Muscle layer of duodenum (tissue), 2 donors: Measurements from ENCODE around the gene STK25.

ENCODE experiments used
- H3K27ac ChIP-seq: one replicate; pipeline ENCODE4 v1.7.0; 2013; ENCODE audit warnings: mild to moderate bottlenecking, low read length
- H3K27me3 ChIP-seq: one replicate; pipeline ENCODE4 v1.7.0; 2013; ENCODE audit warnings: low read depth, mild to moderate bottlenecking, control low read depth, low read length
- H3K36me3 ChIP-seq, 2 donors: one replicate each; pipeline ENCODE4 v1.7.0; 2013; ENCODE audit warnings: low read length in 2 of 2, control low read depth in 1 of 2, mild to moderate bottlenecking in 1 of 2; ENCODE audit not compliant: insufficient read depth in 2 of 2, control insufficient read depth in 1 of 2
- H3K4me1 ChIP-seq, 2 donors: one replicate each; pipeline ENCODE4 v1.7.0; 2013; ENCODE audit warnings: low read length in 2 of 2, mild to moderate bottlenecking in 2 of 2, control low read depth in 1 of 2, moderate library complexity in 1 of 2; ENCODE audit not compliant: insufficient read depth in 2 of 2, control insufficient read depth in 1 of 2
- H3K4me3 ChIP-seq, 2 donors: one replicate each; pipeline ENCODE4 v1.7.0; 2013; ENCODE audit warnings: low read length in 2 of 2, low read depth in 1 of 2, mild to moderate bottlenecking in 1 of 2
- H3K9me3 ChIP-seq, 2 donors: one replicate each; pipeline ENCODE4 v1.7.0; 2013; ENCODE audit warnings: low read length in 2 of 2, control low read depth in 1 of 2, mild to moderate bottlenecking in 1 of 2; ENCODE audit not compliant: control insufficient read depth in 1 of 2
- donor health status: healthy.

STK25 gene

GRCh38 chr2:241508240-241509154 is at the start of gene STK25:
Gene STK25, minus strand, starts transcription at chr2:241508584. Its CDS starts 549 bp downstream, at chr2:241508035.
- Histone ChIP-seq H3K9me3 (no peaks in the 10 kb centered on the region), H3K4me1 (peaks cover 14 to 33% of the 10 kb centered on the region in 2 donors), H3K4me3 (peak within 1 kb of the TSS; percentile 74 to 92), H3K36me3 (no peaks in the 10 kb centered on the region), H3K27ac (peak within 1 kb of the TSS; percentile 63), H3K27me3 (no peaks in the 10 kb centered on the region)

GRCh38 chr2:241556746-241557145 is 48.4 kb upstream of the STK25 start:
- peaks cover 0 to 18% of the 10 kb centered on the region in 2 donors for H3K9me3 ChIP-seq
- H3K4me1 ChIP-seq: peaks cover 4 to 31% of the 10 kb centered on the region in 2 donors
- H3K36me3 ChIP-seq: no peaks in the 10 kb centered on the region
- no peak overlapping the region for H3K27ac ChIP-seq
- no peaks in the 10 kb centered on the region for H3K27me3 ChIP-seq
- H3K4me3 ChIP-seq: no peak overlapping the region

- no peak overlapping the region for H3K27ac ChIP-seq
- H3K4me1 ChIP-seq: peaks cover 4 to 26% of the 10 kb centered on the region in 2 donors
- H3K27me3 ChIP-seq: no peaks in the 10 kb centered on the region
- no peak overlapping the region for H3K4me3 ChIP-seq
- peaks cover 0 to 18% of the 10 kb centered on the region in 2 donors for H3K9me3 ChIP-seq
- no peaks in the 10 kb centered on the region for H3K36me3 ChIP-seq
Observed at GRCh38 chr2:241555711-241556110, 47.3 kb upstream of the STK25 start.

GRCh38 chr2:241554610-241555322 is 46.4 kb upstream of the STK25 start:
- Histone ChIP-seq H3K9me3 (peaks cover 0 to 18% of the 10 kb centered on the region in 2 donors), H3K27ac (no peak overlapping the region), H3K4me3 (no peak overlapping the region), H3K4me1 (peaks cover 0 to 23% of the 10 kb centered on the region in 2 donors), H3K36me3 (no peaks in the 10 kb centered on the region), H3K27me3 (no peaks in the 10 kb centered on the region)

- H3K27me3 ChIP-seq: no peaks in the 10 kb centered on the region
- H3K27ac ChIP-seq: no peak overlapping the region
- H3K4me1 ChIP-seq: peaks cover 0 to 16% of the 10 kb centered on the region in 2 donors
- no peaks in the 10 kb centered on the region for H3K36me3 ChIP-seq
- no peak overlapping the region for H3K4me3 ChIP-seq
- peaks cover 0 to 18% of the 10 kb centered on the region in 2 donors for H3K9me3 ChIP-seq
Observed at GRCh38 chr2:241553981-241554380, 45.6 kb upstream of the STK25 start.

GRCh38 chr2:241553512-241553830 is 45.1 kb upstream of the STK25 start:
- peaks cover 0 to 14% of the 10 kb centered on the region in 2 donors for H3K4me1 ChIP-seq
- no peak overlapping the region for H3K4me3 ChIP-seq
- peaks cover 0 to 18% of the 10 kb centered on the region in 2 donors for H3K9me3 ChIP-seq
- H3K36me3 ChIP-seq: no peaks in the 10 kb centered on the region
- H3K27me3 ChIP-seq: no peaks in the 10 kb centered on the region
- H3K27ac ChIP-seq: no peak overlapping the region

GRCh38 chr2:241551998-241552737 is 43.8 kb upstream of the STK25 start:
- Histone ChIP-seq H3K27ac (no peak overlapping the region), H3K4me1 (peaks cover 0 to 10% of the 10 kb centered on the region in 2 donors), H3K9me3 (peaks cover 0 to 13% of the 10 kb centered on the region in 2 donors), H3K36me3 (no peaks in the 10 kb centered on the region), H3K27me3 (no peaks in the 10 kb centered on the region), H3K4me3 (no peak overlapping the region)

- H3K27me3 ChIP-seq: no peaks in the 10 kb centered on the region
- H3K4me1 ChIP-seq: peaks cover 0 to 10% of the 10 kb centered on the region in 2 donors
- no peak overlapping the region for H3K4me3 ChIP-seq
- H3K9me3 ChIP-seq: peaks cover 0 to 10% of the 10 kb centered on the region in 2 donors
- no peak overlapping the region for H3K27ac ChIP-seq
- no peaks in the 10 kb centered on the region for H3K36me3 ChIP-seq
Observed at GRCh38 chr2:241551599-241551997, 43.2 kb upstream of the STK25 start.

GRCh38 chr2:241550616-241551580 is 42.5 kb upstream of the STK25 start:
- Histone ChIP-seq H3K4me1 (peaks cover 0 to 10% of the 10 kb centered on the region in 2 donors), H3K27me3 (no peaks in the 10 kb centered on the region), H3K27ac (no peak overlapping the region), H3K4me3 (no peak overlapping the region), H3K36me3 (no peaks in the 10 kb centered on the region), H3K9me3 (peaks cover 0 to 4% of the 10 kb centered on the region in 2 donors)

- Histone ChIP-seq H3K27ac (no peak overlapping the region), H3K4me1 (peaks cover 0 to 10% of the 10 kb centered on the region in 2 donors), H3K36me3 (no peaks in the 10 kb centered on the region), H3K4me3 (no peak overlapping the region), H3K9me3 (no peaks in the 10 kb centered on the region), H3K27me3 (no peaks in the 10 kb centered on the region)
Observed at GRCh38 chr2:241548451-241548835, 40.1 kb upstream of the STK25 start.
